Effector CD4-positive, alpha-beta T cell (primary cell): Measurements from ENCODE around the gene OR9A4. TPM values are rescaled to one million over a fixed set of nuclear protein-coding genes. Genes with fewer than 3 reads are reported as not detected.
"Not testable (repeated sequence)": the region's sequence is repeated elsewhere in the genome, so short reads cannot be mapped to it uniquely, and the experiment has no call there.

Source experiments
- DNase-seq: peaks from one replicate; pipeline ENCODE4 v3.0.0-alpha.2; 2020
- total RNA-seq: gene quantifications from one replicate; lab custom pipeline; 2026; lab: John Stamatoyannopoulos, UW

Gene OR9A4, protein sequence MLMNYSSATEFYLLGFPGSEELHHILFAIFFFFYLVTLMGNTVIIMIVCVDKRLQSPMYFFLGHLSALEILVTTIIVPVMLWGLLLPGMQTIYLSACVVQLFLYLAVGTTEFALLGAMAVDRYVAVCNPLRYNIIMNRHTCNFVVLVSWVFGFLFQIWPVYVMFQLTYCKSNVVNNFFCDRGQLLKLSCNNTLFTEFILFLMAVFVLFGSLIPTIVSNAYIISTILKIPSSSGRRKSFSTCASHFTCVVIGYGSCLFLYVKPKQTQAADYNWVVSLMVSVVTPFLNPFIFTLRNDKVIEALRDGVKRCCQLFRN
- total RNA-seq, result not detected

DNA sequence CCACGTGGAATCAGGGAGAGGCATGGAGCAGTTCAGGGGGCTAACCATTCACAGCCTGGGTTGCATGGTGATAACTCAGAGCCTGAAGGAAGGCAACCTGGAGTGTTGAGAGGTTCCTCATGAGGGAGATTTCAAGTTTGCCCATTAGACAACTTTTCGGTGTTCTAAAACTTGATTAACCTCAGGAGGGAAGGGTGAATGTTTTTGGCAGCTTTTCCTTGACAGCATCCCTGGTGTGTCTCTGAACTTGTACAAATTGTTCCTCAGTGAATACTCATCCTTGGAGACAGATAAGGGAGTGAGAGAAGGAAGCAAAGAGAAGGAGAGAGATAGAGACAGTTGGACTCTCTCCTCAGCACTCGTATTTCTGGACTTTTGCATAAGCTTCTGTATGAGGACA lies at the start of gene OR9A4:
TSS of gene OR9A4 (plus strand) at position 301 of the 400 bp plus-strand sequence. CDS start 2,477 bp downstream, outside the sequence.
- DNase-seq, result no peak

DNA sequence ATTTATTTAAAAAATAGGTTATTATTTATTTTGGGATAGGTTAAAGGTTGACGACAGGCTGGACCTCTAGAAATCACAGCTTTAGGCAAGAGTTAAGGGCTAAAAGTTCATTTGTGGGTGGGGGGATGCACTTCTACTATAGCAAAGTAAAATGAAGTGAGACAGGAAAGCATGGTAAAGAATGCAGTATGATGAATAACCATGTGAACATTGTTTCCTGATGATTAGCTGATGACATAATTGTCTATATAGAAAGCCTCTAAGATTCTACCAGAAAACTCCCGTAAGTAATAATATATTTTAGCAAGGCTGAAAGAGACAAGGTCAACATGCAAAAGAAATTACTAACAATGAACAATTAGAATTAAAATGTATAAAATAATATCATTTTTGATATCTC lies 49.2 kb upstream of the OR9A4 start:
- DNase-seq, result no peak

DNA sequence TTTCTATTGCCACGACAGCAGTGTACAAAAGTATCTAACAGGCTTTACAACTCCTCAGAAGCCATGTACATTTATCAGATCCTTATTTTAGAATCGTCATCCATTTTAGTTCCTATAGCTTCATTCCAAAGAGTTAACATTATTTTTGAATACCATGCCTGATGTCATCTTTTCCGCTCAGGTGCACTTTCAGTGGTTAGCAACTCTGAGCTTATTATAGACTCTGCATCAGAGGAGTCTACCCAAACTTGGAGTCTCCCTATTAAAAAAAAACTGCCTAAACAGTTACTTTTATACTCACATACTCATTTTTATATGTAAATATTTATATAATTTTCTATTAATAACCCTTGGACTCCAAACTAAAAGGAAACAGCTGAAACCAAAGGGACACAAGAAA lies 43.3 kb upstream of the OR9A4 start:
- no peak for DNase-seq

DNA sequence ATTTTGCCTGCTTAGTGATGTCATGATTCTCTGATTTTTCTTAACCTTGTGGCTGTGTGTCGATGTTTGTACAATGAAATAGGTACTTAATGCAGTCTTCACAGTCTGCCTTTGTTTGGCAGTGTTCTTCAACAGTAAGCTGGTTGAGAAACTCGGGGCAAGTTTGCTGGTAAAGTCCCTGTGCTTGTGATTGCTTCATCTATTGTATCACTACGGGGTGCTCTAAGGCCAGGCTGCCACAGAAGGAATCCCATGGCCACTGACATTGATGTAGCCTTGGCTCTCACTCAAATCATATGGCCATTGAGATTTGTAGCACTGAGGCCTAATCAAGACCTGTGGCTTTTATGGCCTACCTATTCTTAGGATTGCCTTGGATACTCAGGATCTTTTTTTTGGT lies 41.4 kb upstream of the OR9A4 start:
- no peak for DNase-seq

DNA sequence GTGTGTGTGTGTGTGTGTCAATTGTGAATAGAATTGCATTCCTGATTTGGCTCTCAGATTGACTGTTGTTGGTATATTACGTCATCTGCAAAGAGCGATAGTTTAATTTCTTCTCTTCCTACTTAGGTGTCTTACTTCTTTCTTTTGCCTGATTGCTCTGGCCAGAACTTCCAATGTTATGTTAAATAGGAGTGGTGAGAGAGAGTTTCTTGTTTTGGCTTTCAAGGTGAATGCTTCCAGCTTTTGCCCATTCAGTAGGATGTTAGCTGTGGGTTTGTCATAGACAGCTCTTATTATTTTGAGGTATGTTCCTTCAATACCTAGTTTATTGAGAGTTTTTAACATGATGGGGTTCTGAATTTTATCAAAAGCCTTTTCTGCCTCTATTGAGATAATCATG lies 40.7 kb upstream of the OR9A4 start:
- no peak for DNase-seq

DNA sequence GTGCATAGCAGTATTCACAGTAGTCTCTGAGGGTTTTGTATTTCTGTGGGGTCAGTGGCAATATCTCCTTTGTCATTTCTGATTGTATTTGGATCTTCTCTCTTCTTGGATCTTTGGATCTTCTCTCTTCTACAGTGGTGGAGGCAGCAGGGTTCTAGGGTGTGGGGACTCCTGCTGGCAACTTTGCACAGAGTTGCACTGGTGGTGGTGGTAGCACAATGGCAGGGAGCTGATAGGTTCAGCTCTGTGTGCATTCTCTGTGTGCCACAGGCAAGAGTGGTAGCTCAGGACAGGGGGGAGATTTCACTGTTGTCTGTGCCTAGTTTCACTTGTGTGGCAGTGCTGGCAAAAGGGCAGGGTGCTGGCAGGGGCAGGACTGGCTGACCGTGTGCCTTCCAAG lies 39.8 kb upstream of the OR9A4 start:
- DNase-seq, result no peak

DNA sequence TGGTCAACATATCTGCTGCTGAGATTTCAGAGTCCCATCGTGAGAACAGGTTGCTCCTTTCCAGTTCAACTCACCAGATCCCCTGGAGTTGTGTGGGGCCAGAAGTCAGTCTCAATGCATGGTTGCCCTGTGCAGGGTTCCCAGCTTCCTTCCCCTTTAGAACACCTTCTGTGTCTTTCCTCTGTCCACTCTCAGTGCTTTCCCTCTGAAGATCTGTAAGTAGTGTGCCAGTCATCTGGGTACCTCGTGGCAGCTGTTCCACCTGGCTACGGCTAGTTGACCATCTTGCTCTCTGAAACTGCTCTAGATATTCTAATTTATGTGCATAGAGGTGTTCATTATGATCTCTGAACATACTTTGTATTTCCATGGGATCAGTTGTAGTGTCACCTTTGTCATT lies 38.8 kb upstream of the OR9A4 start:
- DNase-seq, result no peak

DNA sequence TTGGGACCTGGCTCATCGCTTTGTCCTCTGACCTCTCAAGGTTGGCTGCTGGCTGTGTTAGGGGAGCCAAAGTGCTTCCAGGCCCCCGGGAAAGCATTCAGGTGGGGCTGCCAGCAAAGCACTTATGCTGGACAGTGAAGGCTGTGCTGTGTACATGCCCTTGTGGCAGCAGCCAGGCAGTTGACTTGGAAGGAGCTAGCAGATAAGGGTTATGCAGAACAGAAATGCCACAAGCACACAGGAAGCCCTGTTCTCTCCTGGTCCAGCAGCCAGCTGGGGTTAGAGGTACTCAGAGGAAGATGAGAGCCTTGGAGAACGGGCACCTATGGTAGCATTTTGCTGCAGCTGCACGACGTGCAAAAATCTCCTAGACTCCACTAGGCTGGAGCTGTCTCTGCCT lies 35.2 kb upstream of the OR9A4 start:
- DNase-seq, result no peak

DNA sequence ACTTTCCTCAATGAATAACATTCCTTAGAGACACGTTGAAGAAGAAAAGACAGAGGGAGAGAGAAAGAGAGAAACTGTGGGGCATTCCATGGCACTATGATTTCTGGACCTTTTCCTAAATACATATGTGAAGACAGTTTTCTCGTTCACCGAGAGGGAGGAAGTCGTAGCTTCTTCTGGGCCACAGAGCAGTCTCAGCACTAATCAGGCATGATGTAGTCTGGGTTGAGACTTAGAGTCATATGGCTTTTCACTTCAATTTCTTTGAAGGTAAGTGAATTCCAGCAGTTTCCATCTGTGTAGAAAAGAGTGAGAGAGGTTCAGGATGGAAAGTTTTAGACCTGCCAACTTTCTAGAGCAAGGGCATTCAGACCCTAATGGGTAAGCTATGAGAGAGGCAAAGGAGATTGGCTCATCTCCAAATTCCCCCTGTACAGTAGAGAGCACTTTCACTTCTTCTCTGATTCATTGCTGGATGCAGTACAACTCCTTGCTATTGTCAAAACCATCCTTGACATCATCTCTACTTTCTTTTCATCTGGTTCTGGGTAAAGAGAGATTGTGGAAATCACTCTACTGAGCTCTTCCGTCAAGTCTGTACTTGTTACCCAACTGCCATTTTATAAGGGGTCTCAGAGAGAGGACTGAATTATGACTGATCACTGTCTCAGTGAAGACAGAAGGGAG lies 31.5 kb upstream of the OR9A4 start:
- DNase-seq, result no peak

DNA sequence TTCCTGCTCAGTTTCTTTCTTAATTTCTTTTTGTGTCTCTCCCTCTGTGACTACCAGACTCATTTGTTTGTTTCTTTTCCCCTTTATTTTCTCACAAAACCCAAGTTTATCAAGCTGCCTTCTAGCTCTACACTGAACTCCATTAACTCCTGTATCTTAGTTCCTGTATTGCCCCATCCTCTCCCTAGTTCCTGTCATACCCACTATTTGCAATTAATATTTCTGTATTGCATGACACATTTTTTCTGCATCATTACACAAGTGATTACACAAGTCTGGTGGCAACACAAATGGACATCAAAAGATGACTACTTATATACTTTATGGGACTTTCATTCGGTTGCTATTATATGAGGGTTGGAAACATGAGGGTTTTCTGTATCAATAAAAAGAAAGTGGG lies 26.9 kb upstream of the OR9A4 start:
- DNase-seq, result no peak

DNA sequence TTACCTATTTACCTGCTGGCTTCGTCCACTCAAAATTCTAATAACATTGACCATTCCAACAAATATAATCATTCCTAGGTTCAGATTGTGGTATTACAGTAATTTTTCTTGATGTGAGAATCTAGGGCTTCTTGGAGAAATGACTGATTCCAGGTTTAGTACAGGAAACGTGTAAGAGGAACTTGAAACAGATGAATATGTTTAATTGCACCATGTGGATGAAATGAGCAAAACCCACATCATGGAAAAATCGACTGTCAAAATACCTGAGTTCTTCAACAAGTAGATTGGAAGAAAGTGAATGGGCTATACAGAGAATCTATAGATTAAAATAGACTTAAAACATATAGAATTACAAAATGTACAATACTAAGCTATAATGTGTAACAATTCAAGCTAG lies 24.9 kb upstream of the OR9A4 start:
- DNase-seq, result no peak

DNA sequence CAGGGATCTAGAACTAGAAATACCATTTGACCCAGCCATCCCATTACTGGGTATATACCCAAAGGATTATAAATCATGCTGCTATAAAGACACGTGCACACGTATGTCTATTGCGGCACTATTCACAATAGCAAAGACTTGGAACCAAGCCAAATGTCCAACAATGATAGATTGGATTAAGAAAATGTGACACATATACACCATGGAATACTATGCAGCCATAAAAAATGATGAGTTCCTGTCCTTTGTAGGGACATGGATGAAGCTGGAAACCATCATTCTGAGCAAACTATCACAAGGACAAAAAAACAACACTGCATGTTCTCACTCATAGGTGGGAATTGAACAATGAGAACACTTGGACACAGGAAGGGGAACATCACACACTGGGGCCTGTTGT lies 16.8 kb upstream of the OR9A4 start:
- DNase-seq, result not testable (repeated sequence)

DNA sequence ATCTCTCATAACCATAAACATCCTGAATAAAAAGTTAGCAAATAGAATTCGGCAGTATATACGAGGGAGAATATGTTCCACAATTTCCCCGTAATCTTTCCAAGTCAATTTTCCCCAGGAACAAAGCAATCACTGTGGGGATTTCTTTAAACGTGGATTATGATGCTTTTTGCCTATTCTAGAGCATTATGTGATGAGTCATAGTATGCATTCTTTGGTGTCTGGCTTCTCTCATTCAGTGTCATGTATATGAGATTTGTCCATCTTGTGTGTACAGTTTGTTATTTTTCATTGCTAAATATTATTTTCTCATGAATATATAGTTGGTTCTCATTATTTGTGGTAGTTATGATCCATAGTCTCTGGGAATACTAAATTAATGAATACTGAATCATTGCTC lies 9.9 kb upstream of the OR9A4 start:
- DNase-seq, result no peak

DNA sequence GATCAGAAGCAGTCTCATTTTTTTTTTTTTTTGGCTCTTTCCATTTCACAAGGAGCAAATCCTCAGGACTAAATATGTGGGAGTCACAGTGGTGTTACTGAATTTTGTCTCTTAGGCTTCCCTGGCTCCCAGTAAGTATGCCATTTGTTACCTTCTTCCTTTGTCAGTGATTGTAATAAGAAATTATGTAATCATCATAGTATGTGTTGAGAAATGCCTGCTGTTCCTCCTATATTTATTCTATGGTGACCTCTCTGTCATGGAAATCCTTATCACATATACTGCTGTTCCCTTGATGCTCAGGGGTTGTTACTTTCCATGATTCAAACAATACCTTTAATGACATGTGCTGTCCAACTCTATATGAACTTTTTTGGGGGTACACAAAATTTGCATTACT lies 4.8 kb upstream of the OR9A4 start:
- DNase-seq, result no peak

DNA sequence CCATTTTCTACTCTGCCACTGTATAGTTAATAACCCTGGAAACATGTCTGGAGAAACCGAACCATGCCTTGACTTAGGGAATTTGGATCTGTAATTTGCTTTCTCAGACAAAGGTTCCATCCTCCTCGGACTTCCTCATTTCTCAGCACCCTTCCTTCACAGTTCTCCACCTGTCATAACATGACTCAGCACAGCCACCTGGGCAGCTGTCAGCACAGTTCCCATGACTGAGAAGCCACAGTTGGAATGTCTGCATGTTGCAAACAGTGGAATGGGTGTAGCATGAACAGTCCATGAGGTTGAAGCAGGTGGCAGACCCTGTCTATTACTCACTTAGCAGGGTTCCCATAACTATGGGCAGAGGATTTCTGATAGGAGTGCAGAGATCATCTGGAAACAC lies 634 bp upstream of the OR9A4 start:
- DNase-seq, result no peak

DNA sequence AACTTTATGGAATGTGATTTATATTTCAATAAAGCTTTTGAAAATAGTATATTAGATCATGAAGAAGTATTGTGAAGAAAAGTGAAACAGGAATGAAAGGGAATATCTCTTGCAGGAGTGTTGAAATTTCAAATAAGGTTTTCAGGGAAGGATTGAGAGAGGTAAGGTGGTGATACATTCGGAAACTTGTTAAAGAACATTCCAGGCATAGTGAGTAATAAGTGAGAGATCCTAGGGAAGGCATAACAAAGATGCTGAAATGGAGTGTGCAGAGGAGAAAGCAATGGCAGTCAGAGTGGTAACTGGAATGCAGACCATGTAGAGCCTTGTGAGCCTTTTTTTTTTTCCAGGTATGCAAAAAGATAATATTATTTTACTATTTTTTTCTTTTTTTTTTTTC lies 4.1 kb downstream of the OR9A4 start:
- no peak for DNase-seq

DNA sequence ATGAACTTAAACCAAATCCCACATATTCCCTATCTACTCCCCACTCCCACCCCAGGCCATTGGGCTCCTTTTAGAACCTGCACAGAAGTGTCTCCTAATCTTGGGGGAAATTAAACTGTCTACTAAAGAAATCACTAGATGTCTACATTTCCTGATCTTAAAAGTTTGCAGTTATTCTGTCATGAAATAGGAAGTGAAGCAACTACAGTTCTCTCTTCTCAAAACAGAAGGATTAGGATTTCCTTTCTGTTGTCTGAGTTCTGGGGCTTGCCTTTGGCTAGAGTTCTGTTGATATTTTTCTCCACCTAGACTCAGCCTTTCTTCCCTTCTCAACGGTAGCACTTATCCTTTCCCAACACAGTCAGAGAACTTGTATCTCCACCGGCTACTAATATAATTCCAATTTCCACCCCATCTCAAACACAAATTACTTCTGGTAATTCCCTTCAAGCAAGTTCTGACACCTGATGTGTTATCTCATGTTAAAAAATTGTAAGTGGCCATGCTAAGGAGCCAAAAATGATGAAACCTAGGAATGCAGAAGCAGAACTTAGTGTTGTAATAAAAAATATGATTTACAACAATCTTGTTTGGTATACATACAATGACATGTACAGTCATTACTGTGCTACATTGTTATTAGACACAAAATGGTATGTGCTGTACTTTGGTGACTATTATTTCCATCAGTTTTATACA lies 12.1 kb downstream of the OR9A4 start:
- no peak for DNase-seq

DNA sequence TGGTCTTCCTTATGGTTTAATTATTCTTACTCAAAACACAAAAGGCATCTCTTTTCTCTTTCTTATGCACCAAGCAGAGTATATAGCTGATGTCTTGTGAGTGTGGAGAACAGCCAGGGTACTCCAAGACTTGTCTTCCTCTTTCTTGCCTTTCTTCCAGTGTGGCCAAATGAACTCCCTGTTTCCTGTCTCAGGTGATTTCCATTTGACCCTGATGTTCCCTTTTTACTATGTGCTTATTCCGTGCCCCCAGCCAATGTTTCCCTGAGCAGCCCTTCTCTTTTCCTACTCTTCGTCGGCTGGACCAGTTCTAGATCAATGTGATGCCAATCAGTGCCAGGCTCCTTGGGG lies 12.6 kb downstream of the OR9A4 start:
- no peak for DNase-seq

DNA sequence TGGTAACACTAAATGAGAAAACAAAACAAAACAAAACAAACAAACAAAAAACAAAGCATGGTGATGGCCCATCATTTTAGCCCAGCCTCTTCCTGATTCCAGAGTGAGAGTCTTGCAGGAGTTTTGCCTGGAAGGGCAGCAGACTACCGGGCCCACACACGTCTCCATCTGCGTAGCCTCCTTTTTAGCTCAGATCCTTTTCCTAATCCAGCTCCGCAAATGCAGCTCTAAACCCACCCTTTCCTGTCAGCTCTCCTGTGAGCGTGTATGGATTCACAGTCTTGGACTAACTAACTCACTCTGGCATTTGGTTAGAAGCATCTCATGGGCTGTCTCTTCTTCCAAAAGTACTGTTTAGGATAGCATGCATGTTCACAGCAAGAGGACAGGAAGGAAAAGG lies 14.0 kb downstream of the OR9A4 start:
- no peak for DNase-seq

DNA sequence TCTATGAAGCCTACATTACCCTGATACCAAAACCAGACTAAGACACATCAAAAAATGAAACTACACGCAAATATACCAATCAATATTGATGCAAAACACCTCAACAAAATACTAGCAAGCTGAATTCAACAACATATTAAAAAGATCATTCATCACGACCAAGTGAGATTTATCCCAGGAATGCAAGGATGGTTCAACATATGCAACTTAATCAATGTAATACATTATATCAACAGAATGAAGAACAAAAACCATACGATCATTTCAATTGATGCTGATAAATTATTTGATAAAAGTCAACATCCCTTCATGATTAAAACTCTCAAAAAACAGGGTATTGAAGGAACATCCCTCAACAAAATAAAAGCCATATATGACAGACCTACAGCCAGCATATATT lies 24.9 kb downstream of the OR9A4 start:
- DNase-seq, result no peak

DNA sequence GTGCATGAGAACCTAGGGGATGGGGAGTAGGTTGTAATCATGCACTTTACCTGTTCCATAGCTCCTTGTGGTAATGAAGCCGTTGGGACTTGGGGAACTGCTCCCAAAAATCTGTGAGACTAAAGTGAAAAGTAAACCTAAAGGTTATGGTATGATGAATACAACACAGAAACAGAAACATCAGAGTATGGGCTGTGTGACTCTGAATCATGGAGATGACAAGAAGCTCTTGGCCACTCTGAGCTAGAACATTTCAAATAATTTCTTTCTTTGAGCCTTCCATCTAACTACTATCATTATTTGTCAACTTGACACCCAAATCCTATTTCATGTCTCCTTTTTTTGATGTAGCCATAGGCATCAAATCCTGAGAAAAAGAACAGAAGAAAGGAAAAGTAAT lies 27.6 kb downstream of the OR9A4 start:
- no peak for DNase-seq

DNA sequence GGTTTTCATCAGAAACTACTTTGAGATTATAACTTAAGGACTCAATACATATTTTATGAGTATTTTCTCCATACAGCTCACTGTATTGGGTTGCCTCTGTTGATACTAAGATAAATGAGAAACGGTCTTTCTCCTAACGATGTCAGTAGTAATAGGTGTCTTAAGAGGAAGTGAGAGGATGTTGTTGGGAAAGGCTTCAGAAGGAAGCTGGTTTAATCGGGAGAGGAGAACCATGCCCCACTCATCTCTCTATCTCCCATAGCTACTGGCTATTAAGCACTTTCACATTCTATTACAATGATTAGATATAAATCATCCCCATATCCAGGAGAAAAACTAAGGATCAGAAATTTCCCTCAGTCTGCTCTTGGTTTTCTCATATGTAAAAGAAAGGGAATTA lies 28.6 kb downstream of the OR9A4 start:
- no peak for DNase-seq

DNA sequence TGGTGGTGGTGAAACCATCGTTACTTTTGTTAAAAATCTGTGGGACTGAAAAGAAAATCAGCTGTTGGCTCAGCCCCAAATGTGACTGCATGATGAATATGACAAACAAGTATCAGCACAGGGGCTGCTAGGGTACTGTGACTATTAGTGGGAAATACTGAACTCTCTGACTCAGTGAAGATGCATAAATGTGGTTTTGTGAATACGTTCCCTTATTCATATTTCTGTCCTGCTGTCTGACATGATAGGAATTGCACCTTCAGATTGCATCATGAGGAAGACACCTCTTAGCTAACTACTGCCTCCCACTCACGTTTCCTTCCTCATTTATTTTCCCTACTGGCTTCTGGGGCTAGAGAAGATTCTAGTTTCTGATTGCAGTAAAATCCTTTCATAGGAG lies 29.2 kb downstream of the OR9A4 start:
- DNase-seq, result no peak

DNA sequence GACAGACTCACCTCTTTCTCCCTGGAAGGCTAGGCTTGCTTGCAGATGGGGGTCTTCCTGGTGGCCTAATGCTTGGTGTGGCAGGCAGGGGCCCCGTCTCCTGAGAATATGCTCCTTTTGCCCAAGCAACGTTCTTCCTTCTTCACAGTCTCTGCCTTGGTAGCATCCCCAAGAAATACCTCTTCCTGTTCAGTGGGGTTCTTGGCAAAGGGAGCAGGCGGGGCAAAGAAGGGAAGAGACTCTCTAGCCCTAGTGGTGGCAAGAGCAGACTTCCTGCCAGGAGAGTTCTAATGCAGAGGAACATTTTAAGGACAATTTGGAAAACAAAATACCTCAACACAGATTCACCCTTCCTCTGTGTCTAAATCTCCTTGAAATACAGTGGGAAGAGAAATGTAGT lies 30.6 kb downstream of the OR9A4 start, which contains the start of gene CLEC5A:
TSS of gene CLEC5A (minus strand) at position 179 of the 400 bp plus-strand sequence. CDS start 682 bp downstream, outside the sequence.
- DNase-seq, result no peak
